Astrocyte (in vitro differentiated cells and primary cell): ENCODE measurements around the gene PRDM11. TPM values are rescaled to one million over a fixed set of nuclear protein-coding genes. Genes with fewer than 3 reads are reported as not detected.

Source experiments
- DNase-seq: peaks from one replicate; pipeline ENCODE4 v3.0.0-alpha.2; 2010; ENCODE audit warnings: low read depth
- FAIRE-seq: peaks from 2 replicates; lab custom pipeline; 2011; peaks lifted over from hg19 to GRCh38; lab: Jason Lieb, UNC
- H2AFZ ChIP-seq: 2 replicates; pipeline ENCODE4 v1.6.0; 2012; ENCODE audit warnings: low read depth, low read length, inconsistent platforms
- H3K27ac ChIP-seq: 2 replicates; pipeline ENCODE4 v1.5.1; 2011; ENCODE audit warnings: low read depth, low read length, inconsistent platforms
- H3K27me3 ChIP-seq: 2 replicates; pipeline ENCODE4 v1.6.0; 2011; ENCODE audit warnings: low read length, inconsistent platforms; ENCODE audit not compliant: insufficient read depth
- H3K36me3 ChIP-seq: 2 replicates; pipeline ENCODE4 v1.5.1; 2011; ENCODE audit warnings: low read length, inconsistent platforms; ENCODE audit not compliant: insufficient read depth
- H3K4me1 ChIP-seq: 2 replicates; pipeline ENCODE4 v1.5.1; 2011; ENCODE audit warnings: low read length, inconsistent platforms; ENCODE audit not compliant: insufficient read depth
- H3K4me2 ChIP-seq: 2 replicates; pipeline ENCODE4 v1.6.0; 2012; ENCODE audit warnings: low read length, inconsistent platforms
- H3K4me3 ChIP-seq: 2 replicates; pipeline ENCODE4 v1.5.1; 2011; ENCODE audit warnings: low read depth, mild to moderate bottlenecking, low read length, inconsistent platforms; ENCODE audit not compliant: insufficient read depth
- H3K79me2 ChIP-seq: 2 replicates; pipeline ENCODE4 v1.6.0; 2012; ENCODE audit warnings: mild to moderate bottlenecking, low read length, inconsistent platforms; ENCODE audit not compliant: insufficient read depth
- H3K9ac ChIP-seq: 2 replicates; pipeline ENCODE4 v1.6.0; 2012; ENCODE audit warnings: mild to moderate bottlenecking, low read length, inconsistent platforms
- H3K9me3 ChIP-seq: 2 replicates; pipeline ENCODE4 v1.5.1; 2012; ENCODE audit warnings: low read depth, mild to moderate bottlenecking, low read length, inconsistent platforms; ENCODE audit not compliant: insufficient read depth
- H4K20me1 ChIP-seq: 2 replicates; pipeline ENCODE4 v1.6.0; 2012; ENCODE audit warnings: low read length, inconsistent platforms; ENCODE audit not compliant: insufficient read depth
- H3K27ac Mint-ChIP-seq: one replicate; pipeline ENCODE4 v1.8.0; 2021; ENCODE audit warnings: mild to moderate bottlenecking, mixed read lengths; ENCODE audit not compliant: unreplicated experiment
- H3K27me3 Mint-ChIP-seq: one replicate; pipeline ENCODE4 v1.8.0; 2021; ENCODE audit warnings: low read depth, mixed read lengths; ENCODE audit not compliant: unreplicated experiment
- H3K36me3 Mint-ChIP-seq: one replicate; pipeline ENCODE4 v1.8.0; 2021; ENCODE audit warnings: low read depth, mixed read lengths; ENCODE audit not compliant: unreplicated experiment
- H3K4me1 Mint-ChIP-seq: one replicate; pipeline ENCODE4 v1.8.0; 2021; ENCODE audit warnings: low read depth, mixed read lengths; ENCODE audit not compliant: unreplicated experiment
- H3K4me3 Mint-ChIP-seq: one replicate; pipeline ENCODE4 v1.8.0; 2021; ENCODE audit warnings: mild to moderate bottlenecking, moderate library complexity, mixed read lengths; ENCODE audit not compliant: unreplicated experiment
- H3K9me3 Mint-ChIP-seq: one replicate; pipeline ENCODE4 v1.8.0; 2021; ENCODE audit warnings: mild to moderate bottlenecking, mixed read lengths; ENCODE audit not compliant: unreplicated experiment
- EZH2 ChIP-seq: IDR thresholded peaks from 2 replicates; pipeline ENCODE4 v1.6.1; 2012; ENCODE audit warnings: mild to moderate bottlenecking, low read length, inconsistent platforms; ENCODE audit not compliant: insufficient read depth
- total RNA-seq: library from RNA; stranded (reverse); gene quantifications from 2 replicates; pipeline ENCODE4 v1.2.1, GENCODE V29; 2021
- TF ChIP-seq, protein P1 (sequence below): IDR thresholded peaks from 2 replicates; pipeline ENCODE4 v1.5.1; 2011; ENCODE audit warnings: low read depth, mild to moderate bottlenecking, inconsistent platforms, low read length, moderate library complexity; ENCODE audit not compliant: insufficient read depth

Gene PRDM11
- total RNA-seq, 1 donor from 2014 or later: 9.1 TPM

DNA sequence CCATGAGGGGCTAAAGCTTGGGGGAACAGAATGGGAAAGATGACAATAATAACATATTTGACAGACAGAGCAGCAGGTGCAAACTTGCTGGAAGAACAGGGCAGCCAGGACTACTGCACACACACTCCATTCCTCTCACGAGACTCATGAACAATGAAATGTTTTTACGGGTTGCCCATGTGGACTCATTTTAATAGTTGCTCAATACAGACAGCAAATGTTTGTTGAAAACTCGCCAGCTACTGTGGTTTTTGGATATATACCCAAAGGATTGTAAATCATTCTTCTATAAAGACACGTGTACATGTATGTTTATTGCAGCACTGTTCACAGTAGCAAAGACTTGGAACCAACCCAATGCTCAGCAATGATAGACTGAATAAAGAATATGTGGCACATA is 129.4 kb downstream of the PRDM11 start:
- peaks cover 14% of the 10 kb centered on the region for H3K9me3 Mint-ChIP-seq
- H3K27me3 ChIP-seq: peaks cover 4% of the 10 kb centered on the region

DNA sequence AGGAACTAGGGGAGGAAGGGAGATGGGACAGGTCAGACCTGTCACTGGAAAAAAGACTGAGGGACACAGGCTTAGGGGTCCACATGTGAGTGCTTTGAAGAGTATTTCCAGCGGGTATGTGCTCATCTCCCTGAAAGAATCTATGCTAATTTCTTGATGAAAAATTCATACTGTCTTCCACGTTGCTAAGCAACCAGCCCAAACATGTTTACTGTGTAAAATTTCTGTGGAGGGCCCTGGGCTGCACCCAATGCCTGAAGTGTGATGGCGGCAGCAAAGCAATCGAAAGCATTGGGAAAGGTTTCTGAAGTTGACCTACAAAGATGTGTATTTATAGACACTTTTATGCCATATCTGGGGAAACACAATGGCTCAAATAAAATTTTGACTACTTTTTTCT is 132.3 kb downstream of the PRDM11 start:
- Histone ChIP-seq H3K4me2 (no peak overlapping the region), H2AFZ (no peak overlapping the region), H3K79me2 (no peaks in the 10 kb centered on the region), H3K4me3 (no peak overlapping the region), H3K27me3 (peaks cover 4% of the 10 kb centered on the region), H3K27ac (no peak overlapping the region), H3K4me1 (no peaks in the 10 kb centered on the region), H3K9me3 (no peaks in the 10 kb centered on the region), H4K20me1 (no peaks in the 10 kb centered on the region), H3K36me3 (no peaks in the 10 kb centered on the region), H3K9ac (no peak overlapping the region)
- no peak overlapping the region for H3K27ac Mint-ChIP-seq
- peaks cover 9% of the 10 kb centered on the region for H3K4me1 Mint-ChIP-seq
- H3K9me3 Mint-ChIP-seq: peaks cover 14% of the 10 kb centered on the region
- no peaks in the 10 kb centered on the region for H3K36me3 Mint-ChIP-seq
- DNase-seq (no peak), FAIRE-seq (no peak)
- TF ChIP-seq, protein P1, sequence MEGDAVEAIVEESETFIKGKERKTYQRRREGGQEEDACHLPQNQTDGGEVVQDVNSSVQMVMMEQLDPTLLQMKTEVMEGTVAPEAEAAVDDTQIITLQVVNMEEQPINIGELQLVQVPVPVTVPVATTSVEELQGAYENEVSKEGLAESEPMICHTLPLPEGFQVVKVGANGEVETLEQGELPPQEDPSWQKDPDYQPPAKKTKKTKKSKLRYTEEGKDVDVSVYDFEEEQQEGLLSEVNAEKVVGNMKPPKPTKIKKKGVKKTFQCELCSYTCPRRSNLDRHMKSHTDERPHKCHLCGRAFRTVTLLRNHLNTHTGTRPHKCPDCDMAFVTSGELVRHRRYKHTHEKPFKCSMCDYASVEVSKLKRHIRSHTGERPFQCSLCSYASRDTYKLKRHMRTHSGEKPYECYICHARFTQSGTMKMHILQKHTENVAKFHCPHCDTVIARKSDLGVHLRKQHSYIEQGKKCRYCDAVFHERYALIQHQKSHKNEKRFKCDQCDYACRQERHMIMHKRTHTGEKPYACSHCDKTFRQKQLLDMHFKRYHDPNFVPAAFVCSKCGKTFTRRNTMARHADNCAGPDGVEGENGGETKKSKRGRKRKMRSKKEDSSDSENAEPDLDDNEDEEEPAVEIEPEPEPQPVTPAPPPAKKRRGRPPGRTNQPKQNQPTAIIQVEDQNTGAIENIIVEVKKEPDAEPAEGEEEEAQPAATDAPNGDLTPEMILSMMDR: no peak
- H3K27me3 Mint-ChIP-seq: peaks cover 28% of the 10 kb centered on the region
- no peak overlapping the region for H3K4me3 Mint-ChIP-seq

More for the DNA sequence above, 129.4 kb downstream of the PRDM11 start:
- Mint-ChIP-seq H3K4me1 (peaks cover 14% of the 10 kb centered on the region), H3K36me3 (no peaks in the 10 kb centered on the region), H3K4me3 (no peak overlapping the region), H3K27ac (no peak overlapping the region), H3K27me3 (peaks cover 26% of the 10 kb centered on the region)
- no peaks in the 10 kb centered on the region for H4K20me1 ChIP-seq
- DNase-seq (no peak), FAIRE-seq (no peak)
- no peaks in the 10 kb centered on the region for H3K36me3 ChIP-seq
- H3K27ac ChIP-seq: no peak overlapping the region
- no peak overlapping the region for H3K9ac ChIP-seq
- H3K4me2 ChIP-seq: no peak overlapping the region
- H3K4me3 ChIP-seq: no peak overlapping the region
- no peaks in the 10 kb centered on the region for H3K79me2 ChIP-seq
- no peaks in the 10 kb centered on the region for H3K4me1 ChIP-seq
- H2AFZ ChIP-seq: no peak overlapping the region
- no peak for TF ChIP-seq EZH2
- TF ChIP-seq, protein P1: no peak
- no peaks in the 10 kb centered on the region for H3K9me3 ChIP-seq

DNA sequence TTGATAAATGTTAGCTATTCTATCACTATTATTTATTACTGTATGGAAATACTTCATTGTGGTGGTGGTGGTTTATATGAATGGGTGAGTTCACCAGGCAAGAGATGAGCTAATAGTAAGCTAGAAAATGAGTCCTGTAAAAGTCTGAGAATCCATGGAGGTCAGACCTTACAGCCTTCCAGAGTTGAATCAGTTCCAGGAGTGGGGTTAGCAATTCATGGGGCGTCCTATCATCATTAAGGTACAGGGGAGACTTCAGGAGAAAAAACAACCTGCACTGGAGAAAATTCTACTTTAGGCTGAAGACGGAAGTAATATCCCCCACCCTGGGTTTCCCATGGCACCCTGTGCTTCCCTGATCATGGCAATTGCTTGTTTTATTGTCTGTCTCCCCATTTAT is 133.2 kb downstream of the PRDM11 start:
- Histone ChIP-seq H4K20me1 (no peaks in the 10 kb centered on the region), H3K4me2 (no peak overlapping the region), H3K27me3 (peaks cover 6% of the 10 kb centered on the region), H3K36me3 (no peaks in the 10 kb centered on the region), H3K79me2 (no peaks in the 10 kb centered on the region), H3K9me3 (no peaks in the 10 kb centered on the region), H2AFZ (no peak overlapping the region), H3K27ac (no peak overlapping the region), H3K4me3 (no peak overlapping the region), H3K9ac (no peak overlapping the region), H3K4me1 (no peaks in the 10 kb centered on the region)
- Mint-ChIP-seq H3K36me3 (peaks cover 2% of the 10 kb centered on the region), H3K9me3 (peaks cover 16% of the 10 kb centered on the region), H3K27me3 (peaks cover 35% of the 10 kb centered on the region), H3K27ac (no peak overlapping the region), H3K4me3 (no peak overlapping the region), H3K4me1 (peaks cover 6% of the 10 kb centered on the region)
- DNase-seq (no peak), FAIRE-seq (no peak)
- TF ChIP-seq, protein P1: no peak
- no peak for TF ChIP-seq EZH2
